ENCODE measurements around the gene TTLL11.

The TTLL11 gene

GRCh38 chr9:121976751-121977150 lies 116.4 kb downstream of the TTLL11 start:
- no peak for DNase-seq
- H3K4me1 Mint-ChIP-seq = no peaks in the 10 kb centered on the region
- H3K9me3 Mint-ChIP-seq = peaks cover 6% of the 10 kb centered on the region
- no peak overlapping the region for H3K4me3 Mint-ChIP-seq
- H3K27me3 Mint-ChIP-seq = peaks cover 7% of the 10 kb centered on the region
- H3K36me3 Mint-ChIP-seq = no peaks in the 10 kb centered on the region
- H3K27ac Mint-ChIP-seq = no peak overlapping the region
- CTCF ChIA-PET = interaction anchor here (0.6 kb wide), 1 partner anchor 123 kb away, joined by 3 read pairs; no protein-coding TSS in a partner anchor

DNA sequence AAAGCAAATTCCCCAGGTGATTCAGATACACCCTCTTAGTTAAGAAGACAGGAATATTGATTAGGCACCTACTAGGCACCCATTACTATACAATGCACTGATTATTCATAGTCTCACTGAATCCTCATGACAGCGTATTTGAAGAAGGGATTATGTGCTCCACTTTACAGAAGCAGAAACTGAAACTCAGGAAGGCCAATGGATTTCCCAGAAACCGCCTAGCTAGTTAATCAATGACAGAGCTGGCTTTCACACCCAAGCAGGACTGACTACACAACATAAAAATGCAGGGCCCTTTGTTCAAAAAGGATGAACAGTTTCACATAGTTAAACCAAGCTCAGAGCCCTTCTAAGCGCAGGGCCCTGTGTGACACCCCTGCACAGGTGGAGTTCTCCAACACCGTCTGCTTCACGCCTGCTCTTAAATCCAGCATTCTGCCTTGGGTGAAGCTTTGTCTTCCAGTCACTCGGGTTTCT lies 117.3 kb downstream of the TTLL11 start:
- no peak overlapping the region for H3K27ac Mint-ChIP-seq
- DNase-seq = no peak
- H3K27me3 Mint-ChIP-seq = peaks cover 7% of the 10 kb centered on the region
- peaks cover 1% of the 10 kb centered on the region for H3K9me3 Mint-ChIP-seq
- CTCF ChIA-PET = no interaction called here
- H3K4me1 Mint-ChIP-seq = no peaks in the 10 kb centered on the region
- H3K36me3 Mint-ChIP-seq = no peaks in the 10 kb centered on the region
- H3K4me3 Mint-ChIP-seq = no peak overlapping the region

DNA sequence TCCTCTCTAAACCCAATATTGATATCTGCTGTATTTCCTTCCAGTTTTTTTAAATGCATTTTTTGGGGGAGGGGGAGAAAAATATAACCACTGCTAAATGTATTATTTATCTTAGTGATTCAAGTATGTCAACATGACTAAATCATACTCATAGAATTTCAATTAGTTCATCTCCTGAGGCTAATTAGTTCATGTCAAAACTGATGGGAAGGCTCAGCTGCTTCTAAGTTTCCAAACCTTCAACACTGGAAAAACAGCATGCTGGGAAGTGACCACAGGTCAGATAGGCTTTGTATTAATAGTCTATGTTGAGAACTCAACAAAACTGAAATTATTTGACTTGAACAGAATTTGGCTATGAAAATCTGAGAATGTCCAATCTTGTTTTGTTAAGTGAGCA lies 118.7 kb downstream of the TTLL11 start:
- CTCF ChIA-PET = no interaction called here
- Mint-ChIP-seq H3K27me3 (peaks cover 5% of the 10 kb centered on the region), H3K9me3 (no peaks in the 10 kb centered on the region), H3K36me3 (no peaks in the 10 kb centered on the region), H3K4me3 (no peak overlapping the region), H3K4me1 (no peaks in the 10 kb centered on the region), H3K27ac (no peak overlapping the region)
- no peak for DNase-seq

DNA sequence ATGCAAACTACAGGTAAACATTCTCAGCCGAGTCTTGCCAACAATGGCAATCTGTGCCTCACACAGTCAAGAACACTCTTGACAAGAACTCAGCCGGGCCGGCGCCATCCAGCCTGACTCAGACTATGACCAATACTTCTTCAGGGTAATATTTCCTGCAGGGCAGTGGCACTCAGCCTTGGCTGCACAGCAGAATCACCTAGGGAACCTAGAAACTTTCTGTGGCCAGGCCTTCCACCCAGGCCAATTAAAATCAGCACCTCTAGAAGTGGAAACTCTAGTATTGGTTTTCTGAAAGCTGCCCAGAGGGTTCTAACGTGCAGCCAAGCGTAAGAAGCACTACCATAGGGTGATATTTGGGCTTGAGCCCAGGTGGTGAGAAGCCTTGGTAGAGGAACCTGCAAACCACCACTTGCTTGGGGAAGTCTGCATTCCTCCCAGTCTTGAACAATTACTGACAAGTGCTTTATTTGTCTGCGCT lies 120.6 kb downstream of the TTLL11 start:
- Mint-ChIP-seq H3K4me3 (no peak overlapping the region), H3K27ac (no peak overlapping the region), H3K36me3 (no peaks in the 10 kb centered on the region), H3K4me1 (no peaks in the 10 kb centered on the region), H3K27me3 (no peaks in the 10 kb centered on the region), H3K9me3 (no peaks in the 10 kb centered on the region)
- no peak for DNase-seq
- CTCF ChIA-PET = no interaction called here

DNA sequence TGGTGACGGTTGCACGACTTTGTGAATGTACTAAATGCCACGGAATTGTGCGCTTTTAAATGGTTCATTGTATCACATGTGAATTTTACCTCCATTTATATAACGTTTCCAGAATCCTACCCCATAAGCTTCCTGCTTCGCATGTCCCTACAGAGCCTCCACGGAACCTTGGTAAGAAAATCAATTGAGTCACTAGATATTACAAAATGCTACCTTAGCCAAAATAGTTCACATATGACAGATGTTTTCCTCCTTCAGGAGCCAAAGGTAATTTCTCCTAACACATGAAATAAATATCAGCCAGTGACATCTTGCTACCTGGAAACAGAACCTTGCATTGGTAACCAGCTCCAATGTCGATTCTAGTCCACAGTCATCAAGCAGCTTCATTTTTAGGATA lies 125.1 kb downstream of the TTLL11 start:
- Mint-ChIP-seq H3K27ac (no peak overlapping the region), H3K27me3 (peaks cover 4% of the 10 kb centered on the region), H3K36me3 (no peaks in the 10 kb centered on the region), H3K4me1 (no peaks in the 10 kb centered on the region), H3K4me3 (no peak overlapping the region), H3K9me3 (no peaks in the 10 kb centered on the region)
- DNase-seq = no peak
- CTCF ChIA-PET = no interaction called here

GRCh38 chr9:121966706-121967105 lies 126.4 kb downstream of the TTLL11 start:
- Mint-ChIP-seq H3K27me3 (peaks cover 4% of the 10 kb centered on the region), H3K4me3 (no peak overlapping the region), H3K27ac (no peak overlapping the region), H3K4me1 (no peaks in the 10 kb centered on the region), H3K36me3 (no peaks in the 10 kb centered on the region), H3K9me3 (no peaks in the 10 kb centered on the region)
- DNase-seq = no peak
- CTCF ChIA-PET = no interaction called here

GRCh38 chr9:121963528-121963995 lies 129.5 kb downstream of the TTLL11 start:
- Mint-ChIP-seq H3K36me3 (no peaks in the 10 kb centered on the region), H3K27ac (no peak overlapping the region), H3K4me3 (no peak overlapping the region), H3K9me3 (no peaks in the 10 kb centered on the region), H3K4me1 (no peaks in the 10 kb centered on the region), H3K27me3 (peaks cover 4% of the 10 kb centered on the region)
- CTCF ChIA-PET = interaction anchor here (1.2 kb wide), 1 partner anchor 418 kb away, joined by 5 read pairs; no protein-coding TSS in a partner anchor
- no peak for DNase-seq

DNA sequence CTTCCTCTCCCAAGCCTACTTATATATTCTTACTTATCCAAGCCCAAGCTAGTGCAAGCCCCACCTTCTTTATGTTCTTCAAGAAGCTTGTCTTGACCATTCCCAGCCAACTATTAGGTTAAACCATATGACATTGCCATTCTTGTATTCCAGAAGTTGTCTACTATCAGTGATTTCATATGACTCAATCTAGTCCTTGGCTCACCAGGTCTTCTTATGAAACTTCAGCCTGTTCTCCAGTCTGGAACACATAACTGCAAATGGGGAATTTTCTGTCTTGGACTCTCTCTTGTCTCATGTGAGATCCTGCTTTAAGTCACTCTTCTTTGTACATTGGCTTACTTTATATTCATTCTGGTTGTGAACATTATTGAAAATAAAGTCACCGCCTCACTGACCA lies 130.7 kb downstream of the TTLL11 start:
- no peaks in the 10 kb centered on the region for H3K36me3 Mint-ChIP-seq
- no peak for DNase-seq
- no peak overlapping the region for H3K4me3 Mint-ChIP-seq
- no peaks in the 10 kb centered on the region for H3K9me3 Mint-ChIP-seq
- H3K4me1 Mint-ChIP-seq = peaks cover 3% of the 10 kb centered on the region
- CTCF ChIA-PET = no interaction called here
- H3K27me3 Mint-ChIP-seq = peaks cover 4% of the 10 kb centered on the region
- no peak overlapping the region for H3K27ac Mint-ChIP-seq

DNA sequence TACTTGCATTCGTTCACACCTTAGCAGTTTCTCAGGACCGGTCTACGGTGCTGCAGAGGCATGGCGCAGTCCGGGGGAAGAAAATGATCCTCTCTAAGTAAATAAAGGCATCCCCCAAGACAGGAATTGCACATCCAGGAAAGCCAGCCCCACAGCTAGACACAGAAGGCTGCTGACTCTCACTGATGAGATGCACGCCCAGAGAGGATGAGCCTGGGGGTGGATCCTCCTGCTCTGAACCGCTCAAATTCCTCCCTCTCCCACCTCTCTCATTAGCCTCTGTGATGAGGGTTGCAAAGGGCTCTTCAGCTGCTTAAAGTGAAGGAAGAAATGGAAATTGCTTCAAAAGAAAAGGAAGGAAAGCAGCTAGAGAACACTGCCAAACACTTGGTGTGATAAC lies 132.4 kb downstream of the TTLL11 start:
- Mint-ChIP-seq H3K4me1 (peaks cover 3% of the 10 kb centered on the region), H3K4me3 (no peak overlapping the region), H3K9me3 (no peaks in the 10 kb centered on the region), H3K27ac (no peak overlapping the region), H3K36me3 (no peaks in the 10 kb centered on the region), H3K27me3 (peaks cover 4% of the 10 kb centered on the region)
- CTCF ChIA-PET = no interaction called here
- no peak for DNase-seq

- no peak for DNase-seq
- CTCF ChIA-PET = no interaction called here
- Mint-ChIP-seq H3K27me3 (no peaks in the 10 kb centered on the region), H3K36me3 (no peaks in the 10 kb centered on the region), H3K4me1 (peaks cover 3% of the 10 kb centered on the region), H3K4me3 (no peak overlapping the region), H3K27ac (no peak overlapping the region), H3K9me3 (no peaks in the 10 kb centered on the region)
These were observed 134.6 kb downstream of the TTLL11 start for GRCh38 chr9:121958530-121958929.

GRCh38 chr9:121956808-121957207 lies 136.3 kb downstream of the TTLL11 start:
- CTCF ChIA-PET = no interaction called here
- no peak overlapping the region for H3K4me3 Mint-ChIP-seq
- no peak overlapping the region for H3K27ac Mint-ChIP-seq
- peaks cover 3% of the 10 kb centered on the region for H3K4me1 Mint-ChIP-seq
- H3K9me3 Mint-ChIP-seq = no peaks in the 10 kb centered on the region
- H3K27me3 Mint-ChIP-seq = no peaks in the 10 kb centered on the region
- no peak for DNase-seq
- H3K36me3 Mint-ChIP-seq = no peaks in the 10 kb centered on the region

DNA sequence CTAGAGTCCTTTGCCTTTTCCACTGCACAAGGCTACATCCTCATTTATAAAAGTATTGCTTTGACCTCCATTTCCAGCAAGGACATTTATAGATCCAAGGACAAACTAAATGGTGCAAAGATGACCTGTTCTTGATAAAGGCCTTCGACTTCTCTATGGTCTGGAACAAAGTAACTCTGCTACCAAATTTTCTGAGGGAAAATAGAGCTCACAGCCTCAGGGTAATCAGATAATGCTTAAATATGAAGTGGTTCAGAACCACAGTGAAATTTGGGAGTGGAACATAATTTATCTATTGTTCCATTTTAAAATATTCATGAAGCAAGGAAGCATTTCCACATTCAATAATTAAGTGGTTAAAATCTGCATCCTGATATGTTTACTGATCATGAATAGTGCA lies 137.5 kb downstream of the TTLL11 start:
- no peak for DNase-seq
- Mint-ChIP-seq H3K27ac (no peak overlapping the region), H3K27me3 (no peaks in the 10 kb centered on the region), H3K9me3 (no peaks in the 10 kb centered on the region), H3K36me3 (no peaks in the 10 kb centered on the region), H3K4me1 (peaks cover 3% of the 10 kb centered on the region), H3K4me3 (no peak overlapping the region)
- CTCF ChIA-PET = no interaction called here

GRCh38 chr9:121954477-121955140 lies 138.5 kb downstream of the TTLL11 start:
- Mint-ChIP-seq H3K27me3 (peaks cover 2% of the 10 kb centered on the region), H3K4me1 (peaks cover 3% of the 10 kb centered on the region), H3K36me3 (no peaks in the 10 kb centered on the region), H3K9me3 (no peaks in the 10 kb centered on the region), H3K4me3 (no peak overlapping the region), H3K27ac (no peak overlapping the region)
- CTCF ChIA-PET = interaction anchor here (0.6 kb wide), 1 partner anchor 139 kb away, joined by 3 read pairs; no protein-coding TSS in a partner anchor
- no peak for DNase-seq

DNA sequence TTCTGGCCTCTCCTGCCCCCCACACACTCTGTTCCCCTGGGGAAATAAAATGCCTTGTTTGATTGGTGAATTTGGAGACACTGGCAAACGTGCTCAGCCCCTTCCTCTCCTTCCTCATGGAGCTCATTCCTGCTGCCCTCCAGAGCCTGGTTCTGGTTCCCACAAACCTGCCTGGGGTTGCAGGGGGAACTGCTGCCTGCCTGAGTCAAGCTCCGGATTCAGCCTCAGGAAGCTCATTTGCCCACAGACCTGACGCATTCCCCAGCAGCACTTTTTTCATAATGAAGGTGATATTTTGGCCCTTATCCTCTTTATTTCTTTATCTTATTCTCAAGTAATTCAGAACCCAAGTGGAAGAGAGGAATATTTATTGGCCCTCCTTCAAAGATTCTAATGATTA lies 140.5 kb downstream of the TTLL11 start:
- H3K9me3 Mint-ChIP-seq = no peaks in the 10 kb centered on the region
- peaks cover 4% of the 10 kb centered on the region for H3K27me3 Mint-ChIP-seq
- H3K36me3 Mint-ChIP-seq = no peaks in the 10 kb centered on the region
- CTCF ChIA-PET = no interaction called here
- no peak overlapping the region for H3K4me3 Mint-ChIP-seq
- H3K27ac Mint-ChIP-seq = no peak overlapping the region
- no peak for DNase-seq
- H3K4me1 Mint-ChIP-seq = no peaks in the 10 kb centered on the region

DNA sequence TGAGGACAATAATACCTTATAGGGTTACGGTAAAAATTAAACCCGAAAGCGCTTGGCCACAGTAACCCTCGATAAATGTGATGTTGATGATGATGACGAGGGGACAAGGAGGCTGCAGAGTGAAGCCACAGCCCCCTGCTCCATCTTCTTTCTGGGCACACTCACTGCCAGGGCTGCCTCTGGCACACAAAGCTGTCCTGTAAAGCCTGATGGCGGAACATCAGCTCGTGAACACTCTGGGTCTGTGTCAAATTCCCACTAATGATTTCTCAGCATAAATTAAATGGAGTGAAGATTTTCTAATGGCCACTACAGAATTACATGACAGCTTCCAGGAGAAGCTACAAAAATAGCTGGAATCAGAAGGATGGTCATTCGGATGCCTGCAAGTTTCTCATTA lies 142.2 kb downstream of the TTLL11 start:
- Mint-ChIP-seq H3K36me3 (no peaks in the 10 kb centered on the region), H3K4me3 (no peak overlapping the region), H3K27ac (no peak overlapping the region), H3K9me3 (no peaks in the 10 kb centered on the region), H3K4me1 (no peaks in the 10 kb centered on the region), H3K27me3 (peaks cover 4% of the 10 kb centered on the region)
- CTCF ChIA-PET = interaction anchor here (0.5 kb wide), 1 partner anchor 370 kb away, joined by 3 read pairs; no protein-coding TSS in a partner anchor
- no peak for DNase-seq

Measured in activated naive CD4-positive, alpha-beta T cell treated with anti-CD3 and anti-CD28 coated beads, Interleukin-2, amount 10 ng/mL, durations not matched to agents 7 days and 5 days (primary cell).